HL-60 (cell line): ENCODE results near the gene SHOX.

Experiments used
- CTCF ChIP-seq: IDR thresholded peaks from one replicate; pipeline ENCODE4 v1.5.1; 2011; ENCODE audit warnings: low read length, control low read depth, inconsistent platforms; ENCODE audit not compliant: insufficient read depth
- SPI1 ChIP-seq: IDR thresholded peaks from 2 replicates; pipeline ENCODE4 v1.6.1; 2012; ENCODE audit warnings: low read depth, mild to moderate bottlenecking, borderline replicate concordance

GRCh38 chrX:614136-614535 lies 16.5 kb upstream of the SHOX start:
- TF ChIP-seq CTCF (no peak), SPI1 (no peak)
